ENCODE results near the gene NLRP3. TPM values are rescaled to one million over a fixed set of nuclear protein-coding genes. Genes with fewer than 3 reads are reported as not detected.
A peak's percentile ranks its signal among the peaks of the same experiment; 100 is the strongest.

NLRP3 gene
- total and polyA plus RNA-seq, 10 of the 15 experiments (the other 5 are each of a cell fraction or from before 2014, with no cell fraction given) = 1.8 to 10.4 (median 5.0) TPM

DNA sequence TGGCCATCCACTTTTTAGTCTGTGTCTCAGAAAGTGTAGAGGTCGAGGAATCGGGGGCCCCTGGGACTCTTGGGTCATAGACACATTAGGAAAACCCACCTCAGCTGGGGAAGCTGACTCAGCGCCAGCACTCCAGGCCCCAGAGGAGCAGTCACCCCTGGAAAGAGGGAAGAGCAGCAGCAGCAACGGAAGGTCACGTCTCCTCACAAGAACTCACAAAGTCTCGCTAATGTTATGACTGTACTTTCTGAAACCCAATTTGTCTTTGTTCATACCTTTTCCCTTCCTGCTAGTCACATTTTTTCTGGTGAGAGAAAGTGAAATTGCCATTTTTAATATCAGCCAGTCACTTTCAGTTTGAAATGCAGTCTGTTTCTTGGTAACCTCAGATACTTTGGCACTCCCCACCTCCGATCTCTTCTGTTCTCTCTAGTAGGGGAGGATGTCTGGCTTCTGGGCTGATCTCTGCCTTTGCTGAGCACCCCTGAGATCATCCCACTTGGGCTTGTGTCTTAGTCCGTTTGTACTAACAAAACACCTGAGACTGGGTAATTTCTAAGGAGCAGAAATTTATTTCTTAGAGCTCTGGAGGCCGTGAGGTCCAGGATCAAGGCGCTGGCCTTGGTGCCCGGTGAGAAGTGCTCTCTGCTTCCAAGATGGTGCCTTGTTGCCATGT, 6.0 kb upstream of the NLRP3 start (continued):
- TF ChIP-seq MYC (IDR thresholded peaks at IDR 0.05; ENCODE audit: insufficient read depth, insufficient read length, insufficient replicate concordance, low read length, severe bottlenecking) (no peak), RAD21 (IDR thresholded peaks at IDR 0.05; ENCODE audit: insufficient read depth, low read depth, low read length) (no peak; the same call in 1 of the 2 replicates), KLF5 (IDR thresholded peaks at IDR 0.05; ENCODE audit: partially characterized antibody) (no peak), CREM (IDR thresholded peaks at IDR 0.05; ENCODE audit: low read depth) (peak; percentile 89), RUNX3 (IDR thresholded peaks at IDR 0.05; ENCODE audit: low read length) (peak; percentile 93), NFXL1 (IDR thresholded peaks at IDR 0.05; ENCODE audit: borderline replicate concordance) (0 out of 2 replicates have a peak, but pooled peaks have one; percentile 79), ZNF207 (IDR thresholded peaks at IDR 0.05; ENCODE audit: borderline replicate concordance) (peak; percentile 80), SMARCA5 (IDR thresholded peaks at IDR 0.05) (0 out of 2 replicates have a peak, but pooled peaks have one; percentile 27), NRF1 (conservative IDR thresholded peaks at IDR 0.05; ENCODE audit: low read depth, low read length) (no peak), HCFC1 (IDR thresholded peaks at IDR 0.05; ENCODE audit: low read length) (no peak), ATF7 (IDR thresholded peaks at IDR 0.05; ENCODE audit: low read depth) (peak; percentile 95), SPI1 (IDR thresholded peaks at IDR 0.05; ENCODE audit: borderline replicate concordance, insufficient read depth, low read depth, low read length) (peak; percentile 67; the same call in 1 of the 2 replicates), ZNF384 (IDR thresholded peaks at IDR 0.05; ENCODE audit: borderline replicate concordance, low read depth, low read length) (no peak; the same call in 1 of the 2 replicates), KDM1A (IDR thresholded peaks at IDR 0.05; ENCODE audit: borderline replicate concordance) (no peak), ATF3 (IDR thresholded peaks at IDR 0.05; ENCODE audit: borderline replicate concordance, extremely low read depth, low read depth, low read length) (no peak), PAX8 (IDR thresholded peaks at IDR 0.05) (no peak), PAX5 (IDR thresholded peaks at IDR 0.05; ENCODE audit: borderline replicate concordance, low read depth, low read length) (peak; percentile 91; the same call in 1 of the 2 replicates), ZNF24 (IDR thresholded peaks at IDR 0.05) (peak; percentile 75), BMI1 (IDR thresholded peaks at IDR 0.05; ENCODE audit: borderline replicate concordance) (peak; percentile 75; the same call in 1 of the 2 replicates), SMC3 (IDR thresholded peaks at IDR 0.05; ENCODE audit: borderline replicate concordance, low read length) (no peak), ETV6 (conservative IDR thresholded peaks at IDR 0.05 in 1 of 2, IDR thresholded peaks at IDR 0.05 in 1 of 2; ENCODE audit: borderline replicate concordance in 1 of 2, low read depth in 1 of 2) (peak in 1 of 2 experiments; percentile 99; a peak in 2 of 4 replicates), CHD2 (IDR thresholded peaks at IDR 0.05; ENCODE audit: borderline replicate concordance, low read depth, low read length) (peak; percentile 66; the same call in 1 of the 2 replicates)
- TF ChIP-seq, protein P1, sequence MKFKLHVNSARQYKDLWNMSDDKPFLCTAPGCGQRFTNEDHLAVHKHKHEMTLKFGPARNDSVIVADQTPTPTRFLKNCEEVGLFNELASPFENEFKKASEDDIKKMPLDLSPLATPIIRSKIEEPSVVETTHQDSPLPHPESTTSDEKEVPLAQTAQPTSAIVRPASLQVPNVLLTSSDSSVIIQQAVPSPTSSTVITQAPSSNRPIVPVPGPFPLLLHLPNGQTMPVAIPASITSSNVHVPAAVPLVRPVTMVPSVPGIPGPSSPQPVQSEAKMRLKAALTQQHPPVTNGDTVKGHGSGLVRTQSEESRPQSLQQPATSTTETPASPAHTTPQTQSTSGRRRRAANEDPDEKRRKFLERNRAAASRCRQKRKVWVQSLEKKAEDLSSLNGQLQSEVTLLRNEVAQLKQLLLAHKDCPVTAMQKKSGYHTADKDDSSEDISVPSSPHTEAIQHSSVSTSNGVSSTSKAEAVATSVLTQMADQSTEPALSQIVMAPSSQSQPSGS (IDR thresholded peaks at IDR 0.05; ENCODE audit: low read length) = peak; percentile 97
- TF ChIP-seq, protein P2, sequence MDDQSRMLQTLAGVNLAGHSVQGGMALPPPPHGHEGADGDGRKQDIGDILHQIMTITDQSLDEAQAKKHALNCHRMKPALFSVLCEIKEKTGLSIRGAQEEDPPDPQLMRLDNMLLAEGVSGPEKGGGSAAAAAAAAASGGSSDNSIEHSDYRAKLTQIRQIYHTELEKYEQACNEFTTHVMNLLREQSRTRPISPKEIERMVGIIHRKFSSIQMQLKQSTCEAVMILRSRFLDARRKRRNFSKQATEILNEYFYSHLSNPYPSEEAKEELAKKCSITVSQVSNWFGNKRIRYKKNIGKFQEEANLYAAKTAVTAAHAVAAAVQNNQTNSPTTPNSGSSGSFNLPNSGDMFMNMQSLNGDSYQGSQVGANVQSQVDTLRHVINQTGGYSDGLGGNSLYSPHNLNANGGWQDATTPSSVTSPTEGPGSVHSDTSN (IDR thresholded peaks at IDR 0.05; ENCODE audit: insufficient replicate concordance, low read depth, low read length) = no peak
- TF ChIP-seq, protein P3, sequence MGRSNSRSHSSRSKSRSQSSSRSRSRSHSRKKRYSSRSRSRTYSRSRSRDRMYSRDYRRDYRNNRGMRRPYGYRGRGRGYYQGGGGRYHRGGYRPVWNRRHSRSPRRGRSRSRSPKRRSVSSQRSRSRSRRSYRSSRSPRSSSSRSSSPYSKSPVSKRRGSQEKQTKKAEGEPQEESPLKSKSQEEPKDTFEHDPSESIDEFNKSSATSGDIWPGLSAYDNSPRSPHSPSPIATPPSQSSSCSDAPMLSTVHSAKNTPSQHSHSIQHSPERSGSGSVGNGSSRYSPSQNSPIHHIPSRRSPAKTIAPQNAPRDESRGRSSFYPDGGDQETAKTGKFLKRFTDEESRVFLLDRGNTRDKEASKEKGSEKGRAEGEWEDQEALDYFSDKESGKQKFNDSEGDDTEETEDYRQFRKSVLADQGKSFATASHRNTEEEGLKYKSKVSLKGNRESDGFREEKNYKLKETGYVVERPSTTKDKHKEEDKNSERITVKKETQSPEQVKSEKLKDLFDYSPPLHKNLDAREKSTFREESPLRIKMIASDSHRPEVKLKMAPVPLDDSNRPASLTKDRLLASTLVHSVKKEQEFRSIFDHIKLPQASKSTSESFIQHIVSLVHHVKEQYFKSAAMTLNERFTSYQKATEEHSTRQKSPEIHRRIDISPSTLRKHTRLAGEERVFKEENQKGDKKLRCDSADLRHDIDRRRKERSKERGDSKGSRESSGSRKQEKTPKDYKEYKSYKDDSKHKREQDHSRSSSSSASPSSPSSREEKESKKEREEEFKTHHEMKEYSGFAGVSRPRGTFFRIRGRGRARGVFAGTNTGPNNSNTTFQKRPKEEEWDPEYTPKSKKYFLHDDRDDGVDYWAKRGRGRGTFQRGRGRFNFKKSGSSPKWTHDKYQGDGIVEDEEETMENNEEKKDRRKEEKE (IDR thresholded peaks at IDR 0.05) = no peak
